ENCODE data around the gene SMAD3. TPM values are rescaled to one million over a fixed set of nuclear protein-coding genes. Genes with fewer than 3 reads are reported as not detected.

SMAD3 gene
- total RNA-seq (2022; extraction: Qiagen RNA extraction): 91.9 to 141 TPM (median 130 TPM) in 5 replicates

DNA sequence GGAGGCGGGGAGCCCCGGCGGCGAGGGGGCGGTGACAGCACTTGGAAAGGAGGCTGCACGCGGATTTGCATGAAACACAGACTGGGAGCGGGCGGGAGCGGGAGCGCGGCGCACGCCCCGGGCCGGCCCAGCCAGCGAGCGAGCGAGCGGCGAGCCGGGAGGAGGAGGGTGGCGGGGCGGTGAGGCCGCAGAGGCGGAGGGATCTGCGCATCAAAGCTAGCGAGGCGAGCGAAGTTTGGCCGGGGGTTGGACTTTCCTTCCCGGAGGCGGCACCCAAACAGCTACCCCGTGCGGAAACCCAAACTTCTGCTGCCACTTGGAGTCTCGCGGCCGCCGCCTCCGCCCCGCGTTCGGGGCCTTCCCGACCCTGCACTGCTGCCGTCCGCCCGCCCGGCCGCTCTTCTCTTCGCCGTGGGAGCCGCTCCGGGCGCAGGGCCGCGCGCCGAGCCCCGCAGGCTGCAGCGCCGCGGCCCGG is at the start of gene SMAD3:
SMAD3 (plus strand) TSS at position 72 of the 475 bp plus-strand sequence. CDS start 553 bp downstream, outside the sequence.

Other genes with a start within 250 kb of the SMAD3 start
- 62.7 to 69.6 TPM (median 65.9 TPM) in 5 replicates for gene AAGAB, start 189.1 kb downstream of the SMAD3 start, total RNA-seq (2022; extraction: Qiagen RNA extraction)
- gene IQCH, start 189.2 kb downstream of the SMAD3 start, total RNA-seq (2022; extraction: Qiagen RNA extraction): 0.74 to 2.0 TPM (median 1.8 TPM) in 5 replicates

Data from A549 treated with Mapracorat at 1 μM for 4 hours (cell line).